ENCODE data around the gene DNAH7.

- TF ChIP-seq, protein P1, sequence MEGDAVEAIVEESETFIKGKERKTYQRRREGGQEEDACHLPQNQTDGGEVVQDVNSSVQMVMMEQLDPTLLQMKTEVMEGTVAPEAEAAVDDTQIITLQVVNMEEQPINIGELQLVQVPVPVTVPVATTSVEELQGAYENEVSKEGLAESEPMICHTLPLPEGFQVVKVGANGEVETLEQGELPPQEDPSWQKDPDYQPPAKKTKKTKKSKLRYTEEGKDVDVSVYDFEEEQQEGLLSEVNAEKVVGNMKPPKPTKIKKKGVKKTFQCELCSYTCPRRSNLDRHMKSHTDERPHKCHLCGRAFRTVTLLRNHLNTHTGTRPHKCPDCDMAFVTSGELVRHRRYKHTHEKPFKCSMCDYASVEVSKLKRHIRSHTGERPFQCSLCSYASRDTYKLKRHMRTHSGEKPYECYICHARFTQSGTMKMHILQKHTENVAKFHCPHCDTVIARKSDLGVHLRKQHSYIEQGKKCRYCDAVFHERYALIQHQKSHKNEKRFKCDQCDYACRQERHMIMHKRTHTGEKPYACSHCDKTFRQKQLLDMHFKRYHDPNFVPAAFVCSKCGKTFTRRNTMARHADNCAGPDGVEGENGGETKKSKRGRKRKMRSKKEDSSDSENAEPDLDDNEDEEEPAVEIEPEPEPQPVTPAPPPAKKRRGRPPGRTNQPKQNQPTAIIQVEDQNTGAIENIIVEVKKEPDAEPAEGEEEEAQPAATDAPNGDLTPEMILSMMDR (IDR thresholded peaks at IDR 0.05; ENCODE audit: insufficient read depth, low read depth, low read length), result no peak
- TF ChIP-seq EZH2 (IDR thresholded peaks at IDR 0.05; ENCODE audit: insufficient read depth, low read length), result no peak
These were observed 144.7 kb downstream of the DNAH7 start for GRCh38 chr2:195923889-195924288.
